ENCODE data around the gene GSTA1. TPM values are rescaled to one million over a fixed set of nuclear protein-coding genes. Genes with fewer than 3 reads are reported as not detected.
"Not testable (repeated sequence)": the region's sequence is repeated elsewhere in the genome, so short reads cannot be mapped to it uniquely, and the experiment has no call there.

GSTA1 gene
- total RNA-seq, 1 donor from 2014 or later: not detected

- DNase-seq (ENCODE audit: low spot score in 2 of 2) (no peak), FAIRE-seq (no peak)
Measured at GRCh38 chr6:52760105-52760765, 43.4 kb downstream of the GSTA1 start.

- no peak for FAIRE-seq
- no peak for DNase-seq (ENCODE audit: low spot score in 2 of 2)
Measured at GRCh38 chr6:52759085-52759484, 44.5 kb downstream of the GSTA1 start.

- DNase-seq (ENCODE audit: low spot score in 2 of 2); FAIRE-seq: not testable (repeated sequence)
Measured at GRCh38 chr6:52757651-52758338, 45.8 kb downstream of the GSTA1 start.

GRCh38 chr6:52754443-52754842, 49.2 kb downstream of the GSTA1 start:
- no peak for FAIRE-seq
- DNase-seq (ENCODE audit: low spot score in 2 of 2): no peak

- not testable (repeated sequence) for DNase-seq (ENCODE audit: low spot score in 2 of 2); FAIRE-seq
Measured at GRCh38 chr6:52753137-52753536, 50.5 kb downstream of the GSTA1 start.

GRCh38 chr6:52752310-52752709, 51.3 kb downstream of the GSTA1 start:
- FAIRE-seq (no peak), DNase-seq (ENCODE audit: low spot score in 2 of 2) (no peak)

GRCh38 chr6:52749556-52750152, 54.0 kb downstream of the GSTA1 start:
- FAIRE-seq (no peak), DNase-seq (ENCODE audit: low spot score in 2 of 2) (no peak)

- not testable (repeated sequence) for DNase-seq (ENCODE audit: low spot score in 2 of 2); FAIRE-seq
Measured at GRCh38 chr6:52747301-52747700, 56.3 kb downstream of the GSTA1 start.

- DNase-seq (ENCODE audit: low spot score in 2 of 2): no peak
- no peak for FAIRE-seq
Measured at GRCh38 chr6:52746213-52746612, 57.4 kb downstream of the GSTA1 start.

GRCh38 chr6:52745764-52746201, 57.8 kb downstream of the GSTA1 start:
- FAIRE-seq (no peak), DNase-seq (ENCODE audit: low spot score in 2 of 2) (no peak)

- no peak for DNase-seq (ENCODE audit: low spot score in 2 of 2)
- no peak for FAIRE-seq
Measured at GRCh38 chr6:52741872-52742271, 61.7 kb downstream of the GSTA1 start.

Other genes starting within 250 kb of the GSTA1 start
- 2.0 TPM for gene TRAM2, start 226.8 kb downstream of the GSTA1 start, total RNA-seq
- gene TMEM14A, start 132.7 kb downstream of the GSTA1 start, total RNA-seq: 102 TPM
- gene GSTA2, start 40.3 kb downstream of the GSTA1 start, total RNA-seq: not detected
- not detected for gene GSTA5, start 37.0 kb upstream of the GSTA1 start, total RNA-seq
- gene GSTA3, start 105.9 kb upstream of the GSTA1 start, total RNA-seq: not detected
- 119 TPM for gene GSTA4, start 191.5 kb upstream of the GSTA1 start, total RNA-seq

All from frontal cortex (tissue), 4 donors.